Measurements from ENCODE around the gene CSTF1. TPM values are rescaled to one million over a fixed set of nuclear protein-coding genes. Genes with fewer than 3 reads are reported as not detected.

The CSTF1 gene
- total and polyA plus RNA-seq, 5 experiments from 2014 or later, result 27.2 to 52.8 (median 33.3) TPM

GRCh38 chr20:56423211-56423610 lies 30.8 kb downstream of the CSTF1 start:
- POLR2A ChIA-PET, result interaction anchor here (1.7 to 4.0 kb wide), 3 partner anchors 11 to 19 kb away, joined by 3 to 34 read pairs (median 8); partner anchors contain the start of gene CASS4
- Mint-ChIP-seq H3K4me1 (peaks cover 32 to 79% (median 61%) of the 10 kb centered on the region in 4 donors), H3K27ac (peak overlapping the region in 9 of 10 donors; percentile 24 to 99 (median 95)), H3K27me3 (no peaks in the 10 kb centered on the region), H3K4me3 (peak overlapping the region in 2 of 10 donors; percentile 33 to 62), H3K9me3 (no peaks in the 10 kb centered on the region), H3K36me3 (peaks cover 0 to 19% (median 0%) of the 10 kb centered on the region in 3 donors)
- ATAC-seq, result no peak
- DNase-seq, result no peak

GRCh38 chr20:56423886-56424285 lies 31.4 kb downstream of the CSTF1 start:
- DNase-seq, result no peak
- POLR2A ChIA-PET, result interaction anchor here (3.0 to 4.0 kb wide), 2 partner anchors 12 to 19 kb away, joined by 8 to 34 read pairs; partner anchors contain the start of gene CASS4
- peaks cover 0 to 18% (median 0%) of the 10 kb centered on the region in 3 donors for H3K36me3 Mint-ChIP-seq

GRCh38 chr20:56424931-56425330 lies 32.5 kb downstream of the CSTF1 start:
- no peaks in the 10 kb centered on the region for H3K27me3 Mint-ChIP-seq
- H3K9me3 Mint-ChIP-seq, result no peaks in the 10 kb centered on the region
- H3K36me3 Mint-ChIP-seq, result peaks cover 0 to 17% (median 0%) of the 10 kb centered on the region in 3 donors
- H3K4me1 Mint-ChIP-seq, result peaks cover 37 to 82% (median 66%) of the 10 kb centered on the region in 4 donors
- H3K4me3 Mint-ChIP-seq, result no peak overlapping the region
- no peak for ATAC-seq
- no peak for DNase-seq
- H3K27ac Mint-ChIP-seq, result peak overlapping the region in 7 of 10 donors; percentile 6 to 72 (median 44)
- POLR2A ChIA-PET, result interaction anchor here (1.5 kb wide), 1 partner anchor 10 kb away, joined by 6 read pairs; no protein-coding TSS in a partner anchor

More at GRCh38 chr20:56423886-56424285, 31.4 kb downstream of the CSTF1 start:
- H3K9me3 Mint-ChIP-seq, result no peaks in the 10 kb centered on the region
- H3K4me1 Mint-ChIP-seq, result peaks cover 31 to 81% (median 61%) of the 10 kb centered on the region in 4 donors
- H3K27ac Mint-ChIP-seq, result peak overlapping the region in 5 of 10 donors; percentile 28 to 97 (median 50)
- H3K27me3 Mint-ChIP-seq, result no peaks in the 10 kb centered on the region
- ATAC-seq, result no peak
- H3K4me3 Mint-ChIP-seq, result no peak overlapping the region

GRCh38 chr20:56426026-56426425 lies 33.6 kb downstream of the CSTF1 start:
- no peak overlapping the region for H3K4me3 Mint-ChIP-seq
- ATAC-seq, result no peak
- POLR2A ChIA-PET, result interaction anchor here (1.5 kb wide), 1 partner anchor 11 kb away, joined by 6 read pairs; no protein-coding TSS in a partner anchor

GRCh38 chr20:56426926-56427325 lies 34.5 kb downstream of the CSTF1 start:
- Mint-ChIP-seq H3K36me3 (peaks cover 0 to 20% (median 0%) of the 10 kb centered on the region in 3 donors), H3K27me3 (no peaks in the 10 kb centered on the region), H3K9me3 (no peaks in the 10 kb centered on the region), H3K4me1 (peaks cover 38 to 83% (median 64%) of the 10 kb centered on the region in 4 donors), H3K27ac (peak overlapping the region in 6 of 10 donors; percentile 5 to 93 (median 44)), H3K4me3 (no peak overlapping the region)
- ATAC-seq (no peak), DNase-seq (no peak)
- POLR2A ChIA-PET, result interaction anchor here (0.7 kb wide), 2 partner anchors 16 to 42 kb away, joined by 6 to 7 read pairs; no protein-coding TSS in a partner anchor

More at GRCh38 chr20:56426026-56426425, 33.6 kb downstream of the CSTF1 start:
- H3K4me1 Mint-ChIP-seq, result peaks cover 41 to 83% (median 69%) of the 10 kb centered on the region in 4 donors
- no peaks in the 10 kb centered on the region for H3K9me3 Mint-ChIP-seq
- DNase-seq, result no peak
- H3K36me3 Mint-ChIP-seq, result peaks cover 0 to 20% (median 0%) of the 10 kb centered on the region in 3 donors
- H3K27ac Mint-ChIP-seq, result peak overlapping the region in 5 of 10 donors; percentile 9 to 71 (median 37)
- no peaks in the 10 kb centered on the region for H3K27me3 Mint-ChIP-seq

GRCh38 chr20:56427797-56428196 lies 35.4 kb downstream of the CSTF1 start:
- H3K27me3 Mint-ChIP-seq, result no peaks in the 10 kb centered on the region
- peak overlapping the region in 8 of 10 donors; percentile 50 to 95 (median 92) for H3K27ac Mint-ChIP-seq
- H3K36me3 Mint-ChIP-seq, result peaks cover 0 to 23% (median 0%) of the 10 kb centered on the region in 3 donors
- H3K9me3 Mint-ChIP-seq, result no peaks in the 10 kb centered on the region
- DNase-seq, result no peak
- ATAC-seq, result no peak
- peak overlapping the region in 7 of 10 donors; percentile 20 to 92 (median 60) for H3K4me3 Mint-ChIP-seq
- peaks cover 33 to 78% (median 58%) of the 10 kb centered on the region in 4 donors for H3K4me1 Mint-ChIP-seq
- POLR2A ChIA-PET, result interaction anchor here (1.0 to 3.2 kb wide), 4 partner anchors 9 to 16 kb away, joined by 4 to 10 read pairs (median 6); partner anchors contain the start of gene CASS4

GRCh38 chr20:56428410-56428809 lies 36.0 kb downstream of the CSTF1 start:
- peaks cover 0 to 28% (median 2%) of the 10 kb centered on the region in 3 donors for H3K36me3 Mint-ChIP-seq
- peak overlapping the region; percentile 58 to 98 (median 94) for H3K27ac Mint-ChIP-seq
- peak overlapping the region; percentile 26 to 96 (median 83) for H3K4me3 Mint-ChIP-seq
- POLR2A ChIA-PET, result interaction anchor here (0.7 to 3.2 kb wide), 5 partner anchors 10 to 29 kb away, joined by 3 to 10 read pairs (median 5); partner anchors contain the start of gene CASS4
- H3K27me3 Mint-ChIP-seq, result no peaks in the 10 kb centered on the region
- no peak for DNase-seq
- no peak for ATAC-seq
- no peaks in the 10 kb centered on the region for H3K9me3 Mint-ChIP-seq
- peaks cover 38 to 79% (median 60%) of the 10 kb centered on the region in 4 donors for H3K4me1 Mint-ChIP-seq

GRCh38 chr20:56428881-56429280 lies 36.4 kb downstream of the CSTF1 start:
- peak overlapping the region; percentile 92 to 98 (median 95) for H3K27ac Mint-ChIP-seq
- H3K27me3 Mint-ChIP-seq, result no peaks in the 10 kb centered on the region
- H3K36me3 Mint-ChIP-seq, result peaks cover 0 to 30% (median 2%) of the 10 kb centered on the region in 3 donors
- POLR2A ChIA-PET, result interaction anchor here (0.7 to 3.2 kb wide), 7 partner anchors 7 to 28 kb away, joined by 3 to 10 read pairs (median 5); partner anchors contain the start of gene CASS4
- H3K9me3 Mint-ChIP-seq, result no peaks in the 10 kb centered on the region
- H3K4me1 Mint-ChIP-seq, result peaks cover 41 to 81% (median 65%) of the 10 kb centered on the region in 4 donors
- ATAC-seq, result no peak
- peak overlapping the region; percentile 81 to 96 (median 87) for H3K4me3 Mint-ChIP-seq
- no peak for DNase-seq

- Mint-ChIP-seq H3K9me3 (no peaks in the 10 kb centered on the region), H3K4me1 (peaks cover 42 to 83% (median 65%) of the 10 kb centered on the region in 4 donors), H3K36me3 (peaks cover 0 to 33% (median 2%) of the 10 kb centered on the region in 3 donors), H3K27me3 (no peaks in the 10 kb centered on the region), H3K27ac (peak overlapping the region; percentile 92 to 98 (median 95)), H3K4me3 (peak overlapping the region; percentile 81 to 96 (median 87))
- ATAC-seq (peak; percentile 45 to 60), DNase-seq (no peak)
- POLR2A ChIA-PET, result interaction anchor here (0.8 to 4.0 kb wide), 7 partner anchors 8 to 37 kb away, joined by 3 to 19 read pairs (median 5); partner anchors contain the start of genes AURKA, CASS4 and CSTF1
Observed at GRCh38 chr20:56429502-56429901, 37.1 kb downstream of the CSTF1 start.

GRCh38 chr20:56429941-56430340 lies 37.5 kb downstream of the CSTF1 start:
- peak overlapping the region; percentile 81 to 96 (median 87) for H3K4me3 Mint-ChIP-seq
- no peak for DNase-seq
- peak; percentile 30 to 65 for ATAC-seq
- POLR2A ChIA-PET, result interaction anchor here (0.8 to 4.0 kb wide), 6 partner anchors 9 to 38 kb away, joined by 3 to 19 read pairs (median 6); partner anchors contain the start of genes AURKA, CASS4 and CSTF1
- H3K4me1 Mint-ChIP-seq, result peaks cover 41 to 80% (median 63%) of the 10 kb centered on the region in 4 donors
- H3K27me3 Mint-ChIP-seq, result no peaks in the 10 kb centered on the region
- H3K27ac Mint-ChIP-seq, result peak overlapping the region; percentile 92 to 98 (median 95)
- H3K9me3 Mint-ChIP-seq, result no peaks in the 10 kb centered on the region
- H3K36me3 Mint-ChIP-seq, result peaks cover 0 to 31% (median 2%) of the 10 kb centered on the region in 3 donors

GRCh38 chr20:56430461-56430860 lies 38.0 kb downstream of the CSTF1 start:
- peak overlapping the region; percentile 92 to 98 (median 95) for H3K27ac Mint-ChIP-seq
- no peaks in the 10 kb centered on the region for H3K27me3 Mint-ChIP-seq
- DNase-seq (no peak), ATAC-seq (no peak)
- H3K4me1 Mint-ChIP-seq, result peaks cover 42 to 77% (median 64%) of the 10 kb centered on the region in 4 donors
- POLR2A ChIA-PET, result interaction anchor here (3.2 to 4.0 kb wide), 2 partner anchors 15 to 18 kb away, joined by 8 to 19 read pairs; partner anchors contain the start of gene CASS4
- peaks cover 0 to 33% (median 2%) of the 10 kb centered on the region in 3 donors for H3K36me3 Mint-ChIP-seq
- no peaks in the 10 kb centered on the region for H3K9me3 Mint-ChIP-seq
- peak overlapping the region; percentile 81 to 96 (median 87) for H3K4me3 Mint-ChIP-seq

GRCh38 chr20:56430957-56431356 lies 38.5 kb downstream of the CSTF1 start:
- no peaks in the 10 kb centered on the region for H3K27me3 Mint-ChIP-seq
- H3K27ac Mint-ChIP-seq, result peak overlapping the region; percentile 47 to 98 (median 94)
- ATAC-seq (no peak), DNase-seq (no peak)
- peaks cover 0 to 33% (median 2%) of the 10 kb centered on the region in 3 donors for H3K36me3 Mint-ChIP-seq
- no peaks in the 10 kb centered on the region for H3K9me3 Mint-ChIP-seq
- peaks cover 42 to 75% (median 64%) of the 10 kb centered on the region in 4 donors for H3K4me1 Mint-ChIP-seq
- peak overlapping the region in 6 of 10 donors; percentile 59 to 94 (median 84) for H3K4me3 Mint-ChIP-seq
- POLR2A ChIA-PET, result interaction anchor here (3.2 to 4.0 kb wide), 2 partner anchors 16 to 18 kb away, joined by 8 to 19 read pairs; partner anchors contain the start of gene CASS4
